HL-60 (cell line): ENCODE results near the gene DLX1.
"Not testable (repeated sequence)": the region's sequence is repeated elsewhere in the genome, so short reads cannot be mapped to it uniquely, and the experiment has no call there.

Experiments
- DNase-seq, 2 experiments: peaks; one replicate each; pipeline ENCODE4 v3.0.0-alpha.2; 2010 to 2020; ENCODE audit warnings: low read depth in 1 of 2, low spot score in 1 of 2
- H3K27ac ChIP-seq: fragments of 250-450 bp; sonication (Bioruptor Pico); replicated peaks from 2 replicates; pipeline ENCODE4 v1.5.1; 2020; ENCODE audit warnings: mild to moderate bottlenecking, moderate library complexity
- H3K27me3 ChIP-seq: fragments of 250-450 bp; sonication (Bioruptor Pico); 2 replicates; pipeline ENCODE4 v1.5.1; 2021; ENCODE audit warnings: mild to moderate bottlenecking, moderate library complexity; ENCODE audit not compliant: insufficient read depth, poor library complexity, severe bottlenecking
- H3K4me3 ChIP-seq: replicated peaks from 2 replicates; pipeline ENCODE4 v1.5.1; 2011; ENCODE audit warnings: mild to moderate bottlenecking, control low read depth, low read length; ENCODE audit not compliant: insufficient read depth
- GABPA ChIP-seq: IDR thresholded peaks from 2 replicates; pipeline ENCODE4 v1.6.1; 2012; ENCODE audit warnings: low read depth
- POLR2AphosphoS5 ChIP-seq: IDR thresholded peaks from 2 replicates; pipeline ENCODE4 v1.6.1; 2012; ENCODE audit warnings: low read depth
- SPI1 ChIP-seq: IDR thresholded peaks from 2 replicates; pipeline ENCODE4 v1.6.1; 2012; ENCODE audit warnings: low read depth, mild to moderate bottlenecking, borderline replicate concordance
- TF ChIP-seq, protein P1 (sequence below): IDR thresholded peaks from 2 replicates; pipeline ENCODE4 v1.6.1; 2012; ENCODE audit warnings: low read depth; ENCODE audit not compliant: insufficient replicate concordance
- TF ChIP-seq, protein P2 (sequence below): IDR thresholded peaks from one replicate; pipeline ENCODE4 v1.5.1; 2011; ENCODE audit warnings: low read length, control low read depth, inconsistent platforms; ENCODE audit not compliant: insufficient read depth

DLX1 gene

DNA sequence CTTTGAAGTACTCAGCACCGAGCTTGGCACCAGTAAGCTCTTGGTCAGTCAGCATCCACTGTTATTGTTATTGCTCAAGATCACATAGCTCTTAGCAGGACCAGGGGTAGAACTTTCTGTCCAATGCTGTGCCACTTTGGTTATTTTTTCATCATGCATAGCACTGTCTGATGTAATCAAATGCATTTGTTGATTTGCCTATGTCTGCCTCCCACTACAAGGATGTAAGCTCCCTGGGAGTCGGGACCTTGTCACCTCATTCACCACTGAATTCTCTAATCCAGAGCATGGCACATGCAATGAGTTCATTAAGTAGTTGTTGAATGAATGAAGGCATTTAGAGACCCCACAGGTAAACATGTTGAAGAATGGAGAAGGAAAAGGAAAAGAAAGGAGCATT lies 29.0 kb upstream of the DLX1 start:
- TF ChIP-seq POLR2AphosphoS5, result no peak
- TF ChIP-seq, protein P1, sequence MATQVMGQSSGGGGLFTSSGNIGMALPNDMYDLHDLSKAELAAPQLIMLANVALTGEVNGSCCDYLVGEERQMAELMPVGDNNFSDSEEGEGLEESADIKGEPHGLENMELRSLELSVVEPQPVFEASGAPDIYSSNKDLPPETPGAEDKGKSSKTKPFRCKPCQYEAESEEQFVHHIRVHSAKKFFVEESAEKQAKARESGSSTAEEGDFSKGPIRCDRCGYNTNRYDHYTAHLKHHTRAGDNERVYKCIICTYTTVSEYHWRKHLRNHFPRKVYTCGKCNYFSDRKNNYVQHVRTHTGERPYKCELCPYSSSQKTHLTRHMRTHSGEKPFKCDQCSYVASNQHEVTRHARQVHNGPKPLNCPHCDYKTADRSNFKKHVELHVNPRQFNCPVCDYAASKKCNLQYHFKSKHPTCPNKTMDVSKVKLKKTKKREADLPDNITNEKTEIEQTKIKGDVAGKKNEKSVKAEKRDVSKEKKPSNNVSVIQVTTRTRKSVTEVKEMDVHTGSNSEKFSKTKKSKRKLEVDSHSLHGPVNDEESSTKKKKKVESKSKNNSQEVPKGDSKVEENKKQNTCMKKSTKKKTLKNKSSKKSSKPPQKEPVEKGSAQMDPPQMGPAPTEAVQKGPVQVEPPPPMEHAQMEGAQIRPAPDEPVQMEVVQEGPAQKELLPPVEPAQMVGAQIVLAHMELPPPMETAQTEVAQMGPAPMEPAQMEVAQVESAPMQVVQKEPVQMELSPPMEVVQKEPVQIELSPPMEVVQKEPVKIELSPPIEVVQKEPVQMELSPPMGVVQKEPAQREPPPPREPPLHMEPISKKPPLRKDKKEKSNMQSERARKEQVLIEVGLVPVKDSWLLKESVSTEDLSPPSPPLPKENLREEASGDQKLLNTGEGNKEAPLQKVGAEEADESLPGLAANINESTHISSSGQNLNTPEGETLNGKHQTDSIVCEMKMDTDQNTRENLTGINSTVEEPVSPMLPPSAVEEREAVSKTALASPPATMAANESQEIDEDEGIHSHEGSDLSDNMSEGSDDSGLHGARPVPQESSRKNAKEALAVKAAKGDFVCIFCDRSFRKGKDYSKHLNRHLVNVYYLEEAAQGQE, result no peak
- TF ChIP-seq, protein P2, sequence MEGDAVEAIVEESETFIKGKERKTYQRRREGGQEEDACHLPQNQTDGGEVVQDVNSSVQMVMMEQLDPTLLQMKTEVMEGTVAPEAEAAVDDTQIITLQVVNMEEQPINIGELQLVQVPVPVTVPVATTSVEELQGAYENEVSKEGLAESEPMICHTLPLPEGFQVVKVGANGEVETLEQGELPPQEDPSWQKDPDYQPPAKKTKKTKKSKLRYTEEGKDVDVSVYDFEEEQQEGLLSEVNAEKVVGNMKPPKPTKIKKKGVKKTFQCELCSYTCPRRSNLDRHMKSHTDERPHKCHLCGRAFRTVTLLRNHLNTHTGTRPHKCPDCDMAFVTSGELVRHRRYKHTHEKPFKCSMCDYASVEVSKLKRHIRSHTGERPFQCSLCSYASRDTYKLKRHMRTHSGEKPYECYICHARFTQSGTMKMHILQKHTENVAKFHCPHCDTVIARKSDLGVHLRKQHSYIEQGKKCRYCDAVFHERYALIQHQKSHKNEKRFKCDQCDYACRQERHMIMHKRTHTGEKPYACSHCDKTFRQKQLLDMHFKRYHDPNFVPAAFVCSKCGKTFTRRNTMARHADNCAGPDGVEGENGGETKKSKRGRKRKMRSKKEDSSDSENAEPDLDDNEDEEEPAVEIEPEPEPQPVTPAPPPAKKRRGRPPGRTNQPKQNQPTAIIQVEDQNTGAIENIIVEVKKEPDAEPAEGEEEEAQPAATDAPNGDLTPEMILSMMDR, result no peak
- no peak for TF ChIP-seq GABPA
- TF ChIP-seq SPI1, result no peak
- no peak overlapping the region for H3K4me3 ChIP-seq
- no peak overlapping the region for H3K27ac ChIP-seq
- no peaks in the 10 kb centered on the region for H3K27me3 ChIP-seq
- DNase-seq, result no peak

DNA sequence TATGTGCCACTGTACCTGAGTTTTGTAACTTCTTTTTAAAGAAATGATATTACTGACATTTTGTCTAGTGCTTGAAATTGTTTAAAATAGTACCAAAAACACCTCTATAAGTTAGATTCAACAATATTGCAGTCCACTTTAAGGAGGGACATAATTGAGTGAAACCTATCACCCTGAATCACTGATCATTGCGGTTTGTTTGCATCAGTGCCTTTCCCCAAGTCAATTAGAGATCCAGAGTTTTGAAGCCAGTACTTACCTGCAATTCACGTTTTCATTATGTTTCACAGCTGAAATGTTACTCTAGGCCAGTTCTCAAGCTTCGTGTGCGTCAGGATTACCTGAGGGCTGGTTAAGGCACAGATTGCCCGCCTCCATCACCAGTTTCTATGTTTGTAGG lies 26.6 kb upstream of the DLX1 start:
- H3K27me3 ChIP-seq, result no peaks in the 10 kb centered on the region
- DNase-seq, result no peak
- H3K27ac ChIP-seq, result no peak overlapping the region
- no peak for TF ChIP-seq GABPA
- TF ChIP-seq, protein P2, result no peak
- TF ChIP-seq POLR2AphosphoS5, result no peak
- TF ChIP-seq, protein P1, result no peak
- no peak for TF ChIP-seq SPI1
- H3K4me3 ChIP-seq, result no peak overlapping the region

DNA sequence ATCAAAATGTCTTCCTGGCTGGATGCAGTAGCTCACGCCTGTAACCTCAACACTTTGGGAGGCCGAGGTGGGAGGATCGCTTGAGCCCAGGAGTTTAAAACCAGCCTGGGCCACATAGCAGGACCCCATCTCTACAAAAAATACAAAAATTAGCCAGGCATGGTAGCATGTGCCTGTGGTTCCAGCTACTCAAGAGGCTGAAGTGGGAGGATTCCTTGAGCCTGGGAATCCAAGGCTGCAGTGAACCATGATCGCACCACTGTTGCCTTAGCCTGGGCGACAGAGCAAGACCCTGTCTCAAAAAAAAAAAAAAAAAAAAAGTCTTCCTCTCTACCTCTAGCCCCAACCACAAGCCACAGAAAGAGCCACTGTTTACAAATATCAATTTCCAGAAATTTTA lies 25.2 kb upstream of the DLX1 start:
- DNase-seq, H3K27me3 ChIP-seq, H3K4me3 ChIP-seq, H3K27ac ChIP-seq: not testable (repeated sequence)

DNA sequence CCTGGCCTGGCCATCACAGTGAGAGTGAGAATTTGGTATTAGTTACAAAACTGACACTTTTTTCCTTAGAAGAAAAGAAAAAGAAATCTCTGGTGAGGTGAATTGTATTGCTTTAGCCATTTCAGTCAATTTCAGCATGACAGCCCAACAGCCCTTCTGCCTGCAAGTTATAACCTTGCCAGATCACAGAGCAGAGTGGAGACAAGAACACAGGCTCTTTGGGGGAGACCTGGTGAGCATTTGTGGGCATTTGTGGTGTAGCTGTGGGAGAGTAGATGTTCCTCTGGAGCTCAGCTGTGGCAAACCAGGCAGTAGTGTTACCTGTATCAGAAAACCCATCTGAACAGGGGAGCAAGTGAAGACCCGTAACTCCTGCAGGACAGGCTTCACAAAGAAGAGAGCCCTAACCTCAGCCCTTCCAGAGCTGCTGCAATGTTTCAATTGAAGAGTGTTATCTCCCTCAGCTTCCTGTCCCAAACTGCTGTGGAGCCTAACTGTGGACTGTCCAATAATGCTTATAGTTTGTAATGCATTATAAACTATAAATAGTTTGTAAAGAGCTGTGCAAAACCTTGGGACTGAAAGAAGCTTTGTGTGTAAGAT lies 22.8 kb upstream of the DLX1 start:
- TF ChIP-seq, protein P2, result no peak
- TF ChIP-seq POLR2AphosphoS5 (no peak), GABPA (no peak), SPI1 (no peak)
- TF ChIP-seq, protein P1, result no peak
- no peak overlapping the region for H3K4me3 ChIP-seq
- H3K27me3 ChIP-seq, result no peaks in the 10 kb centered on the region
- no peak for DNase-seq
- H3K27ac ChIP-seq, result no peak overlapping the region
